SW 1271 (cell line): ENCODE data around the gene MAP2K7.
"Not testable (repeated sequence)": the region's sequence is repeated elsewhere in the genome, so short reads cannot be mapped to it uniquely, and the experiment has no call there.

ENCODE experiments used
- DNase-seq, 2 experiments: peaks; one replicate each; lab custom pipeline; 2025; lab: John Stamatoyannopoulos, UW

MAP2K7 gene

DNA sequence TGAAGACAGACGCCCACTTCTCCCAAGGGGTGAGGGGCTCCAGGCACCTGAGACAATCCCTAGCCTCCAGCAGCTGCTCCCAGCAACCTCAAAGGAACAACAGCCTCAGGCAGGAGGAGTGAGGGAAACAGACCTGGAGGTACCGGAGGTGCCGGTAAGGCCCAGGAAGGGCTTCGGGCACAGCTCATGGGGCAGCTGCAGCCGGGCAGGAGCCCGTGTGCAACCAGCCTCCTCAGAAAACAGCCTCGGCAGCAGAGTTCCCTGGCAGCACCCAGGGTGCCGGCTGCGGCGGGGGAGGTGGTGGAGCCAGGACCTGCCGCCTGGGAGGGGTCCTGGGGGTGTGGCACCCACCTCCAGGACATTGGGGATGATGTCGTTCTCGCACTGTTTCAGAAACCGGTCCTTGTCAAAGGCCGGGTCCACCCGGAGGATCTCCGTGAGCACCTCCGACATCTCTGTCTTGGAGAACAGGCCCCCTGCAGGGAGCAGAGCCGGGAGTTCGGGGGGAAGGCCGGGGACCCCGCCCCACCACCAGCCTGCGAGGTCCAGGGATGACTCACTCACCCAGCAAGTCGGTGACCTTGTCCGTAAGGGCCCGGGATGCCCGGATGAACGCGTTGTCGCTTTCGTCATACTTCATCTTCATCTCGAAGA, 28.7 kb downstream of the MAP2K7 start:
- no peak for DNase-seq

DNA sequence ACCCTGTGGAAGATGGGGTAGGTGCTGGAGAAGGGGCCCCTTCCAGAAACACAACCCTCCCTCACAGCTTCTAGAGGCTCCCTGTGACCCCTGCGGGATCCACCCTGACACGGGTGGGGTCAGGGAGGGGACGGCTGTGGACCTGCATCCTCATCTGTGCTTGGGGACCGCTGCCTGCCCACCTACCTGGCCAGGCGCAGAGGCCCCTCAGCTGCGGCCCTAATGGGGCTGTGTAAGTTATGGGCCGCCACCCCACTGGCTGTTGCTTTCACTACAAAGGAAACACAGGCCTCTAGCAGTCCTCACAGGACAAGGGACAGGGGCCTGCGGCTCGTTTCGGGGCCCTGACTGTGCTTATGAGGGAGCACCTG, 29.2 kb downstream of the MAP2K7 start:
- DNase-seq = no peak

DNA sequence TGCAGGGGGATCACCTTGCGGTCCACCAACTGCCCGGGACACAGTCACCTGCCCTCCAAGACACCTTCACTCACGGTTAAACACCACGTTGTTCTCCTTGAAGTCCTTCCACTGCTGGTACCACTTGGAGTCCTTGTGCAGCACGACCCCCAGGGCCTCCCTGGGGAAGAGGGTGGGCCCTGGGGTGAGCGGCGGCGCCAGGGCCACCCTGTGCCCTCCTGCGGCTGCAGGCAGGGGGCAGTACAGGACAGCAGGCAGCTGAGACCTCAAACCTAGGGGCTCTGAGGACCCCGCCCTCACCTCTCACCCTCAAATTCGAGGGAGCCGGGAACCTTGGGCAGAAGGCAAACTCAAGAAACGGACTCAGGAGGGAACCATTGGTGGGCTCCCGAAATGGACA, 29.7 kb downstream of the MAP2K7 start:
- DNase-seq = no peak

DNA sequence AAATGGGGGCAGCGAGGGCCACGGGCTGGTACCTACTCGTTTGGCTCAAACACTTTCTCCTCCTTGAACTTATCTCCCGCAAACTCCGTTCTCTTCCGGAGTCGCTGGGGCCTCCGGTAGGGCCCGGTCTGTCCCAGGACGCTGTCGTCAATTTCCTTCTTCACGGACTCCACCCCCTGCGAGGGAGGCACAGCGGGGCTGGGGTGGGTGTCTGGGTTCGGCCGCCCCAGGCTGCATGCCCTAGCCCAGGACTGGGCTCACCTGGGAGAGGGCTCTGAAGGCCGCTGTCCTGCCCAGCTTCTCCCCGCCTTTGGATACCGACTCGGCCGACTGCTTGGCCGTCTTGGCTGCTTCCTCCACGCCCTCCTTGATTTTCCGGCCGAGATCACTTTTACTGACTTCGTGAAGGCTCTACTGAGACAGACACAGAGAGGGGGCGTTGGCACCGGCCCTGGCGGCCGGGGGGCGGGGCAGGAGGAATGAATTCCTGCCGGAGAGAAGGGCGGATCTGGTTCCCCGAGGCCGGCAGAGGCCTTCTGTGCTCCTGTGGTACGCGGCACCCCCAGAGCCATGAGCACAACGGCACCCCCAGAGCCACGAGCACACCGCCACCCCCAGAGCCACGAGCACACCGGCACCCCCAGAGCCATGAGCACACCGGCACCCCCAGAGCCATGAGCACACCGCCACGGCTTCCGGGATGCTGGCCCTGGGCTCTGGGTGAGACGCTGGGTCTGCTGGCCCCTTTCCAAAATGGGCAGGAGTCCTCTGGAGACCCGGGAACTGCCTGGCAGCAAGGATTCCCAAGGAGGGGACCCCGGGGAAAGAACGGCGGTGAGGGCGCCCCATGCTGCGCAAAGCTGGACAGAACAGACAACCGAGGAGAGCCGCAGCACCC, 30.4 kb downstream of the MAP2K7 start:
- no peak for DNase-seq

DNA sequence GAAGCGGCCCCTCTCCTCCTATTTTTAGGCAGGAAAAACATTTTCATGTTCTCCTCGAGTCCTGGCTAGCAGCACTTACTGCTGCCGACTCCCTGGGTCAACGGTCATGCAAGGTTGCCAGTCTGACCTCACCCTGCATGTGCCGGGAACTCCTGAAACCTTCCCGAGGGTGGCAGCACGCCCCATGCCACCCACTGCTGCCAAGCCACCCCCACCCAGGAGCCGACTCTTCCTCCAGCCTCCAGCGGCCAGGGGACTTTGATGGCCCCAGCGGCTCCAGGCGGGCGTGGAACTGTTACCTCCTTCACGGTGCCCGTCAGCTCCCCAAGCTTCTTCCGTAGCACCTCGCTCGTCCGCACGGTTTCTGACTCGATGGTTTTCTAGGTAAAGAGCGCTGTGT, 31.1 kb downstream of the MAP2K7 start:
- no peak for DNase-seq

DNA sequence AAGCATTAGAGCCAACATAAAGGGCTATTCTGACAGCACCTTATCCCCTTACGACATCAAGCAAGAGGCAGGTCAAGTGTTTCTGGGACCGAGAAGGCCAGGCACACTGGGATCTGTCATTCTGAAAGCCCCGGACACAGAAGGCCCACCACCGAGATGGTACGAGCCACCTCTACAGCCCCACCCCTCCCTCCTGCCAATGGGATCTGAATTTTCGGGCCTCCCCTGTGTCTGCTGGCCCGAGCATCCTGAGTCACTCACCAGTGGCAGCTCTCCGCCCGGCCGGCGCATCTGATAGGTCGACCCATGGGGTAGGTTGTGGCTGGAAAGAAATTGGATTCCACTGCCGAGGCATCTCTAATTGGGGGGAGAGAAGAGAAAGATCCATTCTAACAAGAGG, 37.2 kb downstream of the MAP2K7 start:
- no peak for DNase-seq

DNA sequence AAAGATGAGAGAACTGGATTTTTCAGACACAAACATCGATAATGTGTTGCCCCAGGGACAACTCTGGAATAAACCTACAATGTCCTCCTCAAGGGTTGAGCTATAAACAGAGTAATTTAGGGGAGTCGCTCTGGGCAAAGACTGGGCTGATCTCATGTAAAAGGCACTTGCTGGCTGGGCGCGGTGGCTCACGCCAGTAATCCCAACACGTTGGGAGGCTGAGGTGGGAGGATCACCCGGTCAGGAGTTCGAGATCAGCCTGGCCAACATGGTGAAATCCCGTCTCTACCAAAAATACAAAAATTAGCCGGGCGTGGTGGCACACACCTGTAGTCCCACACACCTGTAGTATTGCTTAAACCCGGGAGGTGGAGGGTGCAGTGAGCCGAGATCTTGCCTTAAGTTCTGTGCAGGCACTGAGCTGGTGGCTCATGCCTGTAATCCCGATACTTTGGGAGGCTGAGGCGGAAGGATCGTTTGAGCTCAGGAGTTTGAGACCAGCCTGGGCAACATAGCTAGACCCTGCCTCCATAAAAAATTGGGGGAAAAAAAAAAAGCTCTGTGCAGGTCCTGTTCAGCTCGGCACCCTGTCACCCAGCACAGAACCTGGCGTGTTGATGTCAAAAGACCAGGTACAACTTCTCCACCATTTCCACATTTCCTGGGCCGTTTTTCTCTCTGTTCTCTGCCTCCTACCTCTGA, 38.4 kb downstream of the MAP2K7 start:
- no peak for DNase-seq

DNA sequence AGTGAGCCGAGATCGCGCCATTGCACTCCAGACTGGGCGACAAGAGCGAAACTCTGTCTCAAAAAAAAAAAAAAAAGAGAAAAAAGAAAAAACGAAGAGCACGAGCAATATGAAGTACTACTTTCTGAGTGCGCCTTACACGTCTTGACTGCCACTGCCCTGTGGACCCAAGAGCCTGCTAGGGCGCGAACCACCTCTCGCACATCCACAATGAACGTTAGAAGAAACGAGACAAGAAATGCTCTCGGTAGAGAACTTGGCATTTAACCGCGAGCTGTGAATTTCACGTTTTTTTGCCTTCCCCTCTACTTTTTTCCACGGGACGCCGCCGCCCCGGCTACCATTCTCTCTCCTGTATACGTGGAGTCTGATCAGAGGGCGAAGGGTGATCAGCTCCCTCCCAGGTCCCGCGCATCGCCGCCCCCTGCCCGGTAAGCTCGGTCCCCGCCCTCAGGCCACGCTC, 39.3 kb downstream of the MAP2K7 start:
- no peak for DNase-seq

DNA sequence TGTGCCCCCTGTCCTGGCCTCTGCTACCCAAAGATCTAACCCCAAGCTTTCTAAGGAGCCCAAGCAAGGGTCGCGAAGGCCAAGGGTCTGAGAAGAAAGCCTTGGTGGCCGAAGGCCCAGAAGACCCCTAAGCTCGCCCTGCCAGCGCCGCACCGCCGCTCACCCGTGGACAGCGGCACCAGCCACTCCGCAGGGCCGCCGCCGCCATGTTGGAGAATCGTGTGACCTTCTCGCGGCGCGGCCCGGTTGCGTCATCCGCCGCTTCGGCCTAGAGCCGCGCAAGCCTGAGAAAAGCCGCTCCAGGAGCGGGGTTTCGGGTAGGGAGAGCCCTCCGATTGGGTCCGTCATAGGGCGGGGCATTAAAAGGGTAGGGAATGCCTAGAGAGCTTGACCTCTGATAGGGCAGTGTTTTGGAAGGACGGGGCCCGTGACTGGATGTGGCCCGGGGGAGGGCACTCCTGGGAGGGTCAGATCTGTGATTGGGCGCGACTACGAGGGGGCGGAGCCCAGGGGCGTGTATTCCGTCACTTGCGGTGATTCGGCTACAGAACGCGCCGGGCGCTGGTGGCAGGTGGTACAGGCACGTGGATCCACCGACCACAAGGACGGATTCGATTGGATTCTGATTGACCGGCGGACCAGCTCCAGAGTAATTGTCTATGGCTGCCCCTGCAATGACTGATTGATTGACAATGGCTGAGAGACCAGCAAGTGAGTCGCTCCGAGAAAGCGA, 39.9 kb downstream of the MAP2K7 start, which contains the start of gene TIMM44:
Gene TIMM44, minus strand, starts transcription at position 223 of the 733 bp plus-strand sequence. Its CDS starts 15 bp downstream, at position 208.
- DNase-seq = peak; percentile 98 to 99

DNA sequence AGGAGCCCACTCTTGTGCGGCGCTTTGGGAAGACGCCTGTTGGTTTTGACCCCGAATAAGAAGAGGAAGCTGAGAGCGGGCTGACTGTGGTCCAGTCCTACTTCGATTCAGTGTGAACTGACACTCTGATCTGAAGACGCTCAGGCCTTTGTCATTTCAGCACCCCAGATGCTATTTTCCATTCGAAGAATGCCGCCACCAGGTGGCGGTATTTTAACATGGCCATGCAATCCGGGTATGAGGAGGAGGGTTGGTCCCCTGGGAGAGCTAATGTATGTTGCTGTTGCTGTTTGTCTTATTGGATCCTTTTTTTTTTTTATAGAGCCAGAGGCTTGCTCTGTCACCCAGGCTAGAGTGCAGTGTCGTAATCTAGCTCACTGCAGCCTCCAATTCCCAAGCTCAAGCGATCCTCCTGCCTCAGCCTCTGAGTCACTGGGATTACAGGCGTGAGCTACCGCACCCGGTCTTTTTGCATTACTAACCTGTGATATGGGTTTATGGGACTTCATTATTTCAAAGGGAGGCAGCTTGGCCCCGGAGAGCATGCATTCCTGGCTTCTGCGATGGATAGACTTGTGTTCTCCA, 40.6 kb downstream of the MAP2K7 start:
- peak; percentile 67 to 70 for DNase-seq

DNA sequence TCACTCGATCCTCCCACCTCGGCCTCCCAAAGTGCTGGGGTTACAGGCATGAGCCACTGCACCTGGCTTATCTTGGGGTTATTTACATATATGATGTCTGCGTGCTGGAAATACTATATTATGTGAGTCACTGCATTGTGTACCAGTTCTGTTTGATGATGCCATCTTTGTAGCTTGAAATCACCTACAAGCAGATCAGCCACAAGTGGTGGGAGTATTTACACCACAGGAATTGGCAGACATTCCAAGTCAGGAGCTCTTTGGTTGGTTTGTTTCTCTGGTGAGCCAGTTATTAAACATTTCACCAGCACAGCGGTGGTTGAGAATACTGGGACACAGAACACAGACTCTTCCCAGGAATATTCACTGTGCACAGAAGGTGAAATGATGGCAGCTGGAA, 44.3 kb downstream of the MAP2K7 start:
- no peak for DNase-seq

DNA sequence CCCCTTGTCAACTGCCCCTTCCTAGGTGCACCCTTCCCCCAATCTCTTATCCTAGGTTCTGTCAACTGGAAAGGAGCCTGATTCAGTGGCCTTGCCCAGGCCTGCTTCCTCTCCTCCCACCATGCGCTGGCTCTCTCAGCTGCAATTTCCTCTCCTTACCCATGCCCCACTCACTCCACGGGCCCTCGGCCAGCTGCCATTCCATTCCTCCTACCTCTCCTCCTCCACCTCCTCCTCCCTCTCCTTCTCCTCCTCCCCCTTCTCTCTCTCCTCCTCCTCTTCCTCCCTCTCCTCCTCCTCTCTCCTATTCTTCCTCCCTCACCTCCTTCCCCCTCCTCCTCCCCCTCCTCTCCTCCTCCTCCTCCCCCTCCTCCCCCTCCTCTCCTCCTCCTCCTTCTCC, 49.4 kb downstream of the MAP2K7 start:
- no peak for DNase-seq

DNA sequence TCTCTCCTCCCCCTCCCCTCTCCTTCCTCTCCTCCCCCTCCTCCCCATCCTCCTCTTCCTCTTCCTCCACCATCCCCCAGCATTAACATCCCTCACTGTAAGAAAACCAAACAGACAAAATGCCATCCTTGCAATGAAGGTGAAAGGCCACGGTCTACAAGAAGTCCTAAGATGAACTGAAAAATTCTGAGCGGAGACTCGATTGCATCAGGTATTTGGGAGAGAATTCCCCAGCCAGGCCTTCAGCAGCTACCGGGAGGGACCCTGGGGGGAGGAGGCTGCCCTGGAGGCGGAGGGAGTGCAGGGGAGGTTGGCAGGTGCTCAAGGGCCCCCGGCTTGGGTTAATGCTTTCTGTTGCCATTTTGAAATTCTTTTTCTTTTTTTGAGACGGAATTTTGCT, 49.9 kb downstream of the MAP2K7 start:
- no peak for DNase-seq

DNA sequence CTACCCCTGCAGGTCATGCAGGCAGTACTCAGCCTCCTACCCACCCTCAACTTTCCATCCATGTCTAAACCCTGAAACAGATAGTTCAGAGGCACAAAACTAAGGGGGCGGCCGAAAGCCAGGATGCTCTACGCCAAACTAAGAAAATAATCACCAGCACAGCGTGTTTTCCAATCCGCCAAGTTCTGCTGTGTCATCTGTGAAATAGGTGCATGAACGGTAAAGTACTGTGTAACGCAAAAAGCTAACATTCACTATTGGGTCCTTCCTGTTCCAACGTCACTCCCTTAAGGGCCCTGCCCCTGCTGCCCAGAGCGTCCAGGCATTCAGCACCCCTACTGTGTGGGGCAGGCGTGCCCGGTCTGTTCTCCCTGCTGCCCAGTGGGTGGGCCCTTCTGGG, 52.0 kb downstream of the MAP2K7 start:
- DNase-seq = no peak

DNA sequence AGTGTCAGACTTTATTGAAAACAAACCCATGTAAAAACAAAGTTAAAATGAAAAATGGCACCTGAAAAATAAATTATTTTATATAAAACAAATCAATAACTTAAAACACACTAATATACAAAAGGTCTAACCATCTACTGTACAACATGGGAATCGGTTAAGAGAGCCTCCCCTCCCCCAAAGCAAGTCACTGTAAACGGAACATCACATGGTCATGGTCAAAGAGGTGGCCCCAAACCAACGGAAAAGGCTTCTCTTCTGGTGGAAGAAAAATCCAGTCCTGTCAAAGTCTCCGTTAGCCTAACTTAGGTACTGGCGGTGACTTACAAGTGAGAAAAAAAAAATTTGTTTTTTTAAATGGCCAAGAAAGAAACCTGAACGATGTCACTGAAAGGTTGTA, 55.5 kb downstream of the MAP2K7 start:
- no peak for DNase-seq

DNA sequence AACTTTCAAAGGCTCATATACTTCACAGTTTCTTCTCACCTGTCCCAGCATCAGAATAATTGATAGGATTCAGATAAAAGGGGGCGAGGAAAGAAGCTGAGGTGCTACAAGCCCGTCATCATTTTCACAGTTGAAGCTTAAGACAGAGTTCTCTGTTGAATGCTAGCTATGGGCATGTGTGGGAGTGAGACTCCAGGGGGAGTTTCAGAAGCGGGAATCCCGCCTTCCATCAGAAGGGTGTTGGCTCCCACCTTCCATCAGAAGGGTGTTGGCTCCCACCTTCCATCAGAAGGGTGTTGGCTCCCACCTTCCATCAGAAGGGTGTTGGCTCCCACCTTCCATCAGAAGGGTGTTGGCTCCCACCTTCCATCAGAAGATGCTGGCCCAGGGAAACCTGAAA, 57.4 kb downstream of the MAP2K7 start:
- DNase-seq = not testable (repeated sequence)

DNA sequence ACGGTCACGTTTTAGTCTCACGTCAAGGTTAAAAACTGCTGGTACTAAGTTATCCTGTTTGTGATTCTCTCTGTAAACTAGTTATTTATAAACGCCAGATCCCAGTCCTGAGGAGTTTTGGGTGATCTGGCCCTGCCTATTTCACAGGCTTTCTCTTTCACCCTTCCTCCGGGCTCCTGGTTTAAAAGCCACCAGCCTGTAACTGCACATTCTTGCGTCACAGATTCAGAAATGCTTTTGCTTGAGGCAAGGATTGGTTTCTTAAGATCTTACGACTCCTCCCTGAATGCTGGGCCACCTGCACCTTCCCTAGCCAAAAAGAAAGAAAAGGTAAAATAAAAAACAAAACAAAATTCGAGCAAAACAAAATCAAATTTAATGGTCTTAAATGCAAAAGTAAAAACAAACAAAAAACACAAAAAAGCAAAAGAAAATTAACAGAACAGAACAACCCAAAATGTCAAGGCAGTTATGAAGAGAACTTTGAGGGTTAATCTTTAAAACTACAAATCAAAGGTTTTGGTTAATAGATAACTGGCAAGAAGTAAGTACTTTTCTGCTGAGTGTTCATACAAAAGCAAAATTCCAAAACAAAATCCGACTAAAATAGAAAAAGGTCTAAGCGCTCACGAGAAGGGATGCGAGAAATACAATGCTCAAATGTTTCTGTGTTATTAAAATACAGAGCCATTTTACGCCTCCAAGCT, 58.4 kb downstream of the MAP2K7 start:
- no peak for DNase-seq

DNA sequence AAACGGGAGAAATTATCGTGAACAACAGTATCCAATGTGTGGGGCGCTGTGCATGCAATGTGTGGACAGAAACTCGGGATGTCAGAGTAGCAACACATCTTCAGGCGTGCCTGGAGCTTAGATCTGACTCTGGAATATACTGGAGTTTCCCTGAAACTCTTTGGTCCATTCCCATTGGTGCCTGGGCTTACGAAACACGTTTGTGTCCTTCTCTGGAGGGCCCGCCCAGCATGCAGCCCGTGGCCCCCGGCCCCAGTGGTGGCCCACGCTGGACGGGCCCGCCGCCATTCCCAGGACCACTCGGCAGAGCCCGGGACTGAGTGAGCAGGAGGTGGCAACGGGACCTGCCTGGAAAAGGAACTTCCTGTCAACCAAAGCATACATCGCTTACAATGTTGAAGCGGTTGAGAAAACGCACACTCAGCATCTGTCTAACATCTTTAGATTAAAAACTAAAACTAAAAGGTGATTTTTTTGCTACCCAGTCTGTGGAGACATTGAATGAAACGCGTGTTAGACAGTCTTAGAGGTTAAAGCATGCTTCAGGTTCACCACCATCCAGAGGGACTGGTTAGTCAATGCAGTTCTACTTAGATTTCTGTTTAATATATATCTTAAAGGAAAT, 59.1 kb downstream of the MAP2K7 start:
- DNase-seq = no peak

DNA sequence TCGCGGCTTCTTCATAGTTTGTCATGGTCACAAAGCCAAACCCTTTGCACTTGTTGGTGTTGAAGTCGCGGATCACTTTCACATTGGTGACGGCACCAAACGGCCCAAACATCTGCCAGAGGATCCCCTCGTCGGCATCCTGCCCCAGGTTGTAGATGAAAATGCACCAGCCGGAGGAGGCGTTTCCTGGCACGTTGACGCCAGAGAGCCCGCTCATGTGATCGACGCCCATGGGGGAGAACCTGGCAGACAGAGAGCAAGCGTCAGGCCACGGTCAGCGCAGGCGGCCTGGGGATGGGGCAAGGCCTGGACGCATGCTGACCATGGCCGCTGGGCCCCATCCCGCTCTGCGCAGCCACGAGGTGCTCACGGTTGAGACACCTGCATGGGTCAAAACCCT, 59.9 kb downstream of the MAP2K7 start:
- DNase-seq = no peak
